Mesendoderm (in vitro differentiated cells): Measurements from ENCODE around the gene PRKCQ.

Experiments used
- DNase-seq: peaks from one replicate; pipeline ENCODE4 v3.0.0; 2013
- H2AK5ac ChIP-seq: 2 replicates; pipeline ENCODE4 v1.6.1; 2013; ENCODE audit warnings: low read length, inconsistent platforms
- H2BK120ac ChIP-seq: 2 replicates; pipeline ENCODE4 v1.6.1; 2013; ENCODE audit warnings: low read depth, mild to moderate bottlenecking, low read length, moderate library complexity, mixed read lengths
- H2BK15ac ChIP-seq: replicated peaks from 2 replicates; pipeline ENCODE4 v1.6.1; 2013; ENCODE audit warnings: low read depth, mild to moderate bottlenecking, moderate library complexity
- H2BK5ac ChIP-seq: 2 replicates; pipeline ENCODE4 v1.6.1; 2013; ENCODE audit warnings: low read length, inconsistent platforms
- H3K18ac ChIP-seq: 2 replicates; pipeline ENCODE4 v1.6.1; 2013; ENCODE audit warnings: mild to moderate bottlenecking, low read length, mixed read lengths
- H3K23ac ChIP-seq: one replicate; pipeline ENCODE4 v1.6.1; 2013; ENCODE audit warnings: low read length
- H3K27ac ChIP-seq: 2 replicates; pipeline ENCODE4 v1.5.1; 2013; ENCODE audit warnings: low read depth, mild to moderate bottlenecking, inconsistent platforms, low read length, moderate library complexity
- H3K27me3 ChIP-seq: 2 replicates; pipeline ENCODE4 v1.6.1; 2013; ENCODE audit warnings: low read length, control low read depth, mild to moderate bottlenecking, inconsistent platforms; ENCODE audit not compliant: insufficient read depth, poor library complexity
- H3K36me3 ChIP-seq: 2 replicates; pipeline ENCODE4 v1.6.1; 2013; ENCODE audit warnings: low read length, inconsistent platforms; ENCODE audit not compliant: control insufficient read depth, insufficient read depth
- H3K4ac ChIP-seq: one replicate; pipeline ENCODE4 v1.6.1; 2013; ENCODE audit warnings: low read depth, mild to moderate bottlenecking, low read length, moderate library complexity
- H3K4me1 ChIP-seq: 2 replicates; pipeline ENCODE4 v1.6.1; 2013; ENCODE audit warnings: low read depth, low read length, inconsistent platforms; ENCODE audit not compliant: control insufficient read depth
- H3K4me2 ChIP-seq: 2 replicates; pipeline ENCODE4 v1.6.1; 2013; ENCODE audit warnings: low read length
- H3K4me3 ChIP-seq: 2 replicates; pipeline ENCODE4 v1.5.1; 2013; ENCODE audit warnings: mild to moderate bottlenecking, low read length
- H3K56ac ChIP-seq: one replicate; pipeline ENCODE4 v1.6.1; 2013; ENCODE audit warnings: low read length
- H3K79me1 ChIP-seq: 2 replicates; pipeline ENCODE4 v1.6.1; 2013; ENCODE audit warnings: low read length, inconsistent platforms
- H3K79me2 ChIP-seq: 2 replicates; pipeline ENCODE4 v1.6.1; 2013; ENCODE audit warnings: mild to moderate bottlenecking, low read length; ENCODE audit not compliant: control insufficient read depth, insufficient read depth
- H3K9ac ChIP-seq: 2 replicates; pipeline ENCODE4 v1.6.1; 2013; ENCODE audit warnings: low read length, inconsistent platforms
- H4K5ac ChIP-seq: one replicate; pipeline ENCODE4 v1.6.1; 2013; ENCODE audit warnings: low read length
- H4K8ac ChIP-seq: one replicate; pipeline ENCODE4 v1.6.1; 2013; ENCODE audit warnings: low read depth, mild to moderate bottlenecking, control low read depth, low read length, moderate library complexity
- WGBS: extraction: QIAGEN DNeasy Blood & Tissue Kit; methylation state at CpG from one replicate; pipeline ENCODE4 v1.1.7; 2013; ENCODE audit warnings: low lambda C conversion rate, missing lambda C conversion rate; ENCODE audit not compliant: insufficient coverage; ENCODE audit errors: extremely low coverage; 5-methylcytosine and 5-hydroxymethylcytosine counted together

PRKCQ gene

DNA sequence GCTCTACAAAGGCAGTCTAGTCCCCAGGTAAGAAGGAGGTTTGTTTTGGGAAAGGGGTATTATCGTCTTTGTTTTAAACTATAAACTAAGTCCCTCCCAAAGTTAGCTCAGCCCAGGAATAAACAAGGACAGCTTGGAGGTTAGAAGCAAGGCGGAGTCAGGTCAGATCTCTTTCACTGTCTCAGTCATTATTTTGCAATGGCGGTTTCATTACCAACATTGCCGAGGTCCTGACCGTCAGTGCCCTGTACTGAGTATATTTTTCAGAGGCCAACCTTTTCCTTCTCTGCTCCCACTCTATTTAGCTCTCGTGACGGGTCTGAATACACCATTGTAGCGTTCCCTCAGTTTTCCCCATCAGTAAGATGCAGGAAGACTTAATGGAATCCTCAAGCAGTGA is 184.5 kb downstream of the PRKCQ start:
- Histone ChIP-seq H3K23ac (no peak overlapping the region), H3K27me3 (no peaks in the 10 kb centered on the region), H2BK120ac (no peak overlapping the region), H3K4me1 (no peaks in the 10 kb centered on the region), H3K4ac (no peak overlapping the region), H3K4me3 (no peak overlapping the region), H3K4me2 (no peak overlapping the region), H2BK15ac (no peak overlapping the region), H4K5ac (no peak overlapping the region), H3K56ac (no peak overlapping the region), H4K8ac (no peak overlapping the region), H3K79me2 (no peaks in the 10 kb centered on the region), H2AK5ac (no peak overlapping the region), H3K36me3 (no peaks in the 10 kb centered on the region), H3K79me1 (no peaks in the 10 kb centered on the region), H3K9ac (no peak overlapping the region), H3K27ac (no peak overlapping the region), H3K18ac (no peak overlapping the region), H2BK5ac (no peak overlapping the region)
- WGBS: no CpG with 5 or more reads among the region's 8 CpGs
- no peak for DNase-seq

DNA sequence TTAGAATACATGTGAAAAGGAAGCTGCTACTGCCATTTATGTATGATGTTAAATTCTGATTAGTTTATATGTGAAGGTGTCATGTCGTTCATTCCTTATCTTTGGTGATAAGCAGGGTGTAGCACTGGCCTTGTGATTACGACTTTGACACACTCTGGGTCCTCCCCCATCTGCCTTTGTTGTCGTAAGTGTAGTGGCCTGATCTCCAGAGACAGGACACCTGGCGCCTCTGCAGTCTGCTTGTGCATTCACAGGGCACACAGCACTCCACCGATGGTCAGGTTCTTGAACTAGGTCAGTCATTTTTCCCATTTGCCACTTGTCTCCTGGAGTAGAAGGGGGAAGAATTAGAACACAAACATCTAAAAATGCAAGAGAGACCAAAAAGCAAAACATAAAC is 186.0 kb downstream of the PRKCQ start:
- H3K4me2 ChIP-seq: no peak overlapping the region
- no peaks in the 10 kb centered on the region for H3K4me1 ChIP-seq
- H2AK5ac ChIP-seq: no peak overlapping the region
- H3K56ac ChIP-seq: no peak overlapping the region
- no peak overlapping the region for H3K23ac ChIP-seq
- no peaks in the 10 kb centered on the region for H3K27me3 ChIP-seq
- no peak overlapping the region for H4K8ac ChIP-seq
- no peak overlapping the region for H2BK120ac ChIP-seq
- H3K9ac ChIP-seq: no peak overlapping the region
- DNase-seq: peak; percentile 54
- no peaks in the 10 kb centered on the region for H3K79me1 ChIP-seq
- no CpG with 5 or more reads among the region's 5 CpGs for WGBS
- no peaks in the 10 kb centered on the region for H3K79me2 ChIP-seq
- no peak overlapping the region for H4K5ac ChIP-seq
- H3K4ac ChIP-seq: no peak overlapping the region
- H2BK5ac ChIP-seq: no peak overlapping the region
- H3K36me3 ChIP-seq: no peaks in the 10 kb centered on the region
- H2BK15ac ChIP-seq: no peak overlapping the region
- no peak overlapping the region for H3K18ac ChIP-seq
- H3K27ac ChIP-seq: no peak overlapping the region
- H3K4me3 ChIP-seq: no peak overlapping the region

DNA sequence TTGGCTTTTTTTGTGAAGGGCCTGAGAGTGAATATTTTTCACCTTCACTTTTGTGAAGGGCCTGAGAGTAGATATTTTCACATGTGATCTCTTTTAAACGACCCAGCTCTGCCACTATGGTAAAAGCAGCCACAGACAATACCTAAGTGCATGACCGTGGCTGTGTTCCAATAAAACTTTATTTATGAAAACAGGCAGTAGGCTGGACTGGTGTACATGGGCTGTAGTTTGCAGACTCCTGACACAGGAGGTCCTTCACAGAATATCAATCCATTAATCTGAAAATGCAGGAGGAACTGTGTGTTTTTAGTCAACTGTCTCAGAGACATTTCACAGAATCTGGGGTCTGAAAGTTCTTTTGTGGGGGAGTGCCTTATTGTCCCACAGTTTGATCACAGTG is 186.9 kb downstream of the PRKCQ start:
- WGBS: no CpG with 5 or more reads among the region's 2 CpGs
- Histone ChIP-seq H3K23ac (no peak overlapping the region), H3K56ac (no peak overlapping the region), H4K5ac (no peak overlapping the region), H3K18ac (no peak overlapping the region), H3K79me1 (no peaks in the 10 kb centered on the region), H2BK15ac (no peak overlapping the region), H3K4me2 (no peak overlapping the region), H3K79me2 (no peaks in the 10 kb centered on the region), H3K27ac (no peak overlapping the region), H3K4ac (no peak overlapping the region), H3K9ac (no peak overlapping the region), H3K4me1 (no peaks in the 10 kb centered on the region), H4K8ac (no peak overlapping the region), H2BK5ac (no peak overlapping the region), H3K27me3 (no peaks in the 10 kb centered on the region), H2BK120ac (no peak overlapping the region), H3K4me3 (no peak overlapping the region), H3K36me3 (no peaks in the 10 kb centered on the region), H2AK5ac (no peak overlapping the region)
- no peak for DNase-seq

DNA sequence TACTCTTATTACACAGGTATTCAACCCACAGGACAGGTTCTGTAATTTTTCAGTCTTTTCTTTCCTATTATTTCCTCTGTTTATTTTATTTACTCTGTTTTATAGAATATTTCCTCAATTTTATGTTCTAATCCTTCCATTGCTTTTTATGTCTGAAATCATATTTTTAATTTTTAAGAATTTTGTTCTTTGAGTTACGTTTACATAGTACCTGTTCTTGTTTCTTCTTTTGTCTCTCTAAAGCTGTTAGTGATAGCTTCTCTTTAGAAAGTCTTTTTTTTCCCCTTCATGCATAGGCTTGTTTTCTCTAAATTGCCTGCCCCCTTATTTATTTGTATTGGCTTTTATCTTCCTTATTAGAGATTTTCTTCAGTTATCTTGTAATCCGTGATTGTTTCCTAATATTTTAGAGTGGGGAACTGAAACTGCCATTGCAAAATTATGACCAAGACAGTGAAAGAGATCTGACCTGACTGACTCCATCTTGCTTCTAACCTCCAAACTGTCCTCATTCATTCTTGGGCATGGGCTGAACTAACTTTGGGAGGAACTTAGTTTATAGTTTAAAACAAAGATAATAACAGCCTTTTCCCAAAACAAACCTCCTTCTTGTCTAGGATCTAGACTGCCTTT is 189.7 kb downstream of the PRKCQ start:
- Histone ChIP-seq H3K36me3 (no peaks in the 10 kb centered on the region), H3K79me2 (no peaks in the 10 kb centered on the region), H4K5ac (no peak overlapping the region), H2BK5ac (no peak overlapping the region), H4K8ac (no peak overlapping the region), H2AK5ac (no peak overlapping the region), H3K4ac (no peak overlapping the region), H3K27me3 (no peaks in the 10 kb centered on the region), H3K4me3 (no peak overlapping the region), H3K23ac (no peak overlapping the region), H2BK15ac (no peak overlapping the region), H3K4me1 (no peaks in the 10 kb centered on the region), H3K4me2 (no peak overlapping the region), H2BK120ac (no peak overlapping the region), H3K9ac (no peak overlapping the region), H3K18ac (no peak overlapping the region), H3K27ac (no peak overlapping the region), H3K56ac (no peak overlapping the region), H3K79me1 (no peaks in the 10 kb centered on the region)
- DNase-seq: no peak
- WGBS: no CpG with 5 or more reads among the region's 2 CpGs

DNA sequence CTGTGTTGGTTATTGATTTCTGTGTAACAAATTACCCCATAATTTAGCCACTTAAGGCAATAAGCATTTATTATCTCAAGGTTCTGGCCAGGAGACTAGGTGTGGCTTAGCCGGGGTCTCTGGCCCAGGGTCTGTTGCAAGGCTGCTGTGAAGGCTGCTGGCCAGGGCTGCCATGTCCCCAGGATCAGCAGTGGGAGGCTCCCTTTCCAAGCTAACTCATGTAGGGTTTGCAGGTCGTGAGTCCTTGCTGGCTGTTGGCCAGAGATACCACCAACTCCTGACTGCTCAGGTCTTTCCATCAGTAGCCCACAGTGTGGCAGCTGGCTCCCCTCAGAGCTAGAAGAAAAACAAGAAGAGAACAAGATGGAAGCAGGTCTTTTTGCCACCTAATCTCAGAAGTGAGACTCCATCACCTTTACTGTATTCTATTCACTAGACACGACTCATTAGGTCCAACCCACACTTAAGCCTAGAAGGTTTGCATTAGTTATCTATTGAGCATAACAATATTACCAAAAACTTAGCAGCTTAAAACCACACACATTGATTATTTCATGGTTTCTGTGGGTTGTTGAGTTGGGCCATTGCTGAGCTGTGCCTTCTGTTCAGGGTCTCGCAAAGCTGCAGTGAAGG is 191.7 kb downstream of the PRKCQ start:
- Histone ChIP-seq H3K27me3 (no peaks in the 10 kb centered on the region), H3K4me1 (no peaks in the 10 kb centered on the region), H3K36me3 (no peaks in the 10 kb centered on the region), H4K5ac (no peak overlapping the region), H3K9ac (no peak overlapping the region), H4K8ac (no peak overlapping the region), H3K4me3 (no peak overlapping the region), H3K4me2 (no peak overlapping the region), H3K56ac (no peak overlapping the region), H3K4ac (no peak overlapping the region), H3K18ac (no peak overlapping the region), H2BK5ac (no peak overlapping the region), H3K79me2 (no peaks in the 10 kb centered on the region), H2AK5ac (no peak overlapping the region), H2BK120ac (no peak overlapping the region), H3K79me1 (no peaks in the 10 kb centered on the region), H3K27ac (no peak overlapping the region), H2BK15ac (no peak overlapping the region), H3K23ac (no peak overlapping the region)
- WGBS: no CpG with 5 or more reads among the region's 4 CpGs
- DNase-seq: no peak

DNA sequence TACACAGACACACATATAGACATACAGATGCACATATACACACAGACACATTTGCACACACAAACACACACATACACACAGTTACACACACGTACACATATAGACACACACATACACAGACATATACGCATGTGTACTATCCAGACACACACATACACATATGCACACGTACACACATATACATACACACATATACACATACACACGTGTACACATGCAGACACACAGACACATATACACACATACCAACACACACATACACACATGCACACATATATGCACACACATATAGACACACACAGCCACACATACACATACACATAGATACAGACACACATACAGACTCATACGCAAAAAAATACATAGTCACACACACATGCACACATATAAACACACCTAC is 193.1 kb downstream of the PRKCQ start:
- Histone ChIP-seq H3K36me3 (no peaks in the 10 kb centered on the region), H2BK120ac (no peak overlapping the region), H3K79me2 (no peaks in the 10 kb centered on the region), H3K27ac (no peak overlapping the region), H3K4me2 (no peak overlapping the region), H3K23ac (no peak overlapping the region), H3K56ac (no peak overlapping the region), H3K18ac (no peak overlapping the region), H3K4me1 (no peaks in the 10 kb centered on the region), H2BK5ac (no peak overlapping the region), H4K5ac (no peak overlapping the region), H3K79me1 (no peaks in the 10 kb centered on the region), H3K4ac (no peak overlapping the region), H3K9ac (no peak overlapping the region), H4K8ac (no peak overlapping the region), H2AK5ac (no peak overlapping the region), H3K4me3 (no peak overlapping the region), H3K27me3 (no peaks in the 10 kb centered on the region), H2BK15ac (no peak overlapping the region)
- DNase-seq: no peak
- WGBS: no CpG with 5 or more reads among the region's 5 CpGs
